Measurements from ENCODE around the gene PSMD9.

Gene PSMD9

DNA sequence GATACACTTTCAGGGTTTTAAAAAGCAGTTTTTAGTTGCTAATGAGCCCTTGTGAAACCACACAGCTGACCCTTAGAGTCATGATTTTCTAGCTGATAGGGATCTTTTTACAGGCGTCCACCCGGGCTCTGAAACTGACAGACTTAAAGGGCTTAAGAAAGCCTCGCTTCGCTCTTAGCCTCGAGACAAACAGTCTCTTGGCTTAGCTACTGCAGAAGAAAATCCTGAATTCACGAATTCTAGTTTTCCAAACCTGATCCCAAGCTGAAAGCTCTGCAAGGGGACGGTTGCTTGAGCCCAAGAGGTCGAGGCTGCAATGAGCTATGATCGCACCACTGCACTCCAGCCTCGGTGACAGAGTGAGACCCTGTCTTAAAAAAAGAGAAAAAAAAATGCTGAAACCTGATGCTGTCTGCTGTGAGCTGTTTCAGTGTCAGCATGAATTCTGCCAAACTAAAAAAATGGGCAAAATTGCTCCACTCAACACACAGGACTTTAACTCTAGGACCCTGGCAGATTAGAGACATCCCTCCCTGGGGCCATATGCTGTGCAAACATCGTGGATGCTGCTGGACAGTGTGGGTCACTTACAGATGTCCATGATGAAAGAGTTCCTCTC lies 26.8 kb upstream of the PSMD9 start:
- TF ChIP-seq ZNF70 (CRISPR knock-in tag; IDR thresholded peaks at IDR 0.05): no peak
- no peak for TF ChIP-seq ZFP30 (CRISPR knock-in tag; IDR thresholded peaks at IDR 0.05)
- no peak for TF ChIP-seq PPARA (CRISPR knock-in tag; IDR thresholded peaks at IDR 0.05; ENCODE audit: borderline replicate concordance)
- no peak for TF ChIP-seq CSRNP3 (CRISPR knock-in tag; IDR thresholded peaks at IDR 0.05)
- TF ChIP-seq, protein P1, sequence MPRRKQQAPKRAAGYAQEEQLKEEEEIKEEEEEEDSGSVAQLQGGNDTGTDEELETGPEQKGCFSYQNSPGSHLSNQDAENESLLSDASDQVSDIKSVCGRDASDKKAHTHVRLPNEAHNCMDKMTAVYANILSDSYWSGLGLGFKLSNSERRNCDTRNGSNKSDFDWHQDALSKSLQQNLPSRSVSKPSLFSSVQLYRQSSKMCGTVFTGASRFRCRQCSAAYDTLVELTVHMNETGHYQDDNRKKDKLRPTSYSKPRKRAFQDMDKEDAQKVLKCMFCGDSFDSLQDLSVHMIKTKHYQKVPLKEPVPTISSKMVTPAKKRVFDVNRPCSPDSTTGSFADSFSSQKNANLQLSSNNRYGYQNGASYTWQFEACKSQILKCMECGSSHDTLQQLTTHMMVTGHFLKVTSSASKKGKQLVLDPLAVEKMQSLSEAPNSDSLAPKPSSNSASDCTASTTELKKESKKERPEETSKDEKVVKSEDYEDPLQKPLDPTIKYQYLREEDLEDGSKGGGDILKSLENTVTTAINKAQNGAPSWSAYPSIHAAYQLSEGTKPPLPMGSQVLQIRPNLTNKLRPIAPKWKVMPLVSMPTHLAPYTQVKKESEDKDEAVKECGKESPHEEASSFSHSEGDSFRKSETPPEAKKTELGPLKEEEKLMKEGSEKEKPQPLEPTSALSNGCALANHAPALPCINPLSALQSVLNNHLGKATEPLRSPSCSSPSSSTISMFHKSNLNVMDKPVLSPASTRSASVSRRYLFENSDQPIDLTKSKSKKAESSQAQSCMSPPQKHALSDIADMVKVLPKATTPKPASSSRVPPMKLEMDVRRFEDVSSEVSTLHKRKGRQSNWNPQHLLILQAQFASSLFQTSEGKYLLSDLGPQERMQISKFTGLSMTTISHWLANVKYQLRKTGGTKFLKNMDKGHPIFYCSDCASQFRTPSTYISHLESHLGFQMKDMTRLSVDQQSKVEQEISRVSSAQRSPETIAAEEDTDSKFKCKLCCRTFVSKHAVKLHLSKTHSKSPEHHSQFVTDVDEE (CRISPR knock-in tag; IDR thresholded peaks at IDR 0.05): no peak
- TF ChIP-seq CREB5 (CRISPR knock-in tag; IDR thresholded peaks at IDR 0.05; ENCODE audit: low read depth): no peak
- no peak for TF ChIP-seq CSDC2 (CRISPR knock-in tag; IDR thresholded peaks at IDR 0.05)
- no peak for TF ChIP-seq TCF4 (CRISPR knock-in tag; IDR thresholded peaks at IDR 0.05; ENCODE audit: borderline replicate concordance)
- no peak for TF ChIP-seq GLIS3 (CRISPR knock-in tag; IDR thresholded peaks at IDR 0.05)
- no peak for TF ChIP-seq BACH2 (CRISPR knock-in tag; IDR thresholded peaks at IDR 0.05; ENCODE audit: borderline replicate concordance)
- no peak for TF ChIP-seq ARNTL (CRISPR knock-in tag; IDR thresholded peaks at IDR 0.05; ENCODE audit: borderline replicate concordance, low read depth)
- TF ChIP-seq, protein P2, sequence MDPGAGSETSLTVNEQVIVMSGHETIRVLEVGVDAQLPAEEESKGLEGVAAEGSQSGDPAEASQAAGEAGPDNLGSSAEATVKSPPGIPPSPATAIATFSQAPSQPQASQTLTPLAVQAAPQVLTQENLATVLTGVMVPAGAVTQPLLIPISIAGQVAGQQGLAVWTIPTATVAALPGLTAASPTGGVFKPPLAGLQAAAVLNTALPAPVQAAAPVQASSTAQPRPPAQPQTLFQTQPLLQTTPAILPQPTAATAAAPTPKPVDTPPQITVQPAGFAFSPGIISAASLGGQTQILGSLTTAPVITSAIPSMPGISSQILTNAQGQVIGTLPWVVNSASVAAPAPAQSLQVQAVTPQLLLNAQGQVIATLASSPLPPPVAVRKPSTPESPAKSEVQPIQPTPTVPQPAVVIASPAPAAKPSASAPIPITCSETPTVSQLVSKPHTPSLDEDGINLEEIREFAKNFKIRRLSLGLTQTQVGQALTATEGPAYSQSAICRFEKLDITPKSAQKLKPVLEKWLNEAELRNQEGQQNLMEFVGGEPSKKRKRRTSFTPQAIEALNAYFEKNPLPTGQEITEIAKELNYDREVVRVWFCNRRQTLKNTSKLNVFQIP (CRISPR knock-in tag; IDR thresholded peaks at IDR 0.05; ENCODE audit: borderline replicate concordance, low read depth): no peak
- no peak for TF ChIP-seq PATZ1 (CRISPR knock-in tag; IDR thresholded peaks at IDR 0.05; ENCODE audit: borderline replicate concordance)
- TF ChIP-seq OSR1 (CRISPR knock-in tag; IDR thresholded peaks at IDR 0.05): no peak
- no peak for TF ChIP-seq ZNF565 (CRISPR knock-in tag; conservative IDR thresholded peaks at IDR 0.05; ENCODE audit: low read depth)
- TF ChIP-seq ZNF8 (CRISPR knock-in tag; IDR thresholded peaks at IDR 0.05): no peak
- no peak for TF ChIP-seq RARB (CRISPR knock-in tag; IDR thresholded peaks at IDR 0.05)
- TF ChIP-seq TOX (CRISPR knock-in tag; IDR thresholded peaks at IDR 0.05; ENCODE audit: borderline replicate concordance): no peak
- TF ChIP-seq ESRRG (CRISPR knock-in tag; IDR thresholded peaks at IDR 0.05): no peak
- no peak for TF ChIP-seq ISL1 (CRISPR knock-in tag; IDR thresholded peaks at IDR 0.05)
- peak; percentile 35 for ATAC-seq

- ATAC-seq: no peak
- TF ChIP-seq ESRRG (CRISPR knock-in tag; IDR thresholded peaks at IDR 0.05): no peak
- no peak for TF ChIP-seq ISL1 (CRISPR knock-in tag; IDR thresholded peaks at IDR 0.05)
- no peak for TF ChIP-seq ZC3H10 (CRISPR knock-in tag; IDR thresholded peaks at IDR 0.05)
- no peak for TF ChIP-seq PATZ1 (CRISPR knock-in tag; IDR thresholded peaks at IDR 0.05; ENCODE audit: borderline replicate concordance)
- no peak for TF ChIP-seq ARNTL (CRISPR knock-in tag; IDR thresholded peaks at IDR 0.05; ENCODE audit: borderline replicate concordance, low read depth)
- TF ChIP-seq ZNF565 (CRISPR knock-in tag; conservative IDR thresholded peaks at IDR 0.05; ENCODE audit: low read depth): no peak
- TF ChIP-seq, protein P1 (CRISPR knock-in tag; IDR thresholded peaks at IDR 0.05): no peak
- no peak for TF ChIP-seq SNAI2 (CRISPR knock-in tag; IDR thresholded peaks at IDR 0.05)
- no peak for TF ChIP-seq RARB (CRISPR knock-in tag; IDR thresholded peaks at IDR 0.05)
- no peak for TF ChIP-seq PPARA (CRISPR knock-in tag; IDR thresholded peaks at IDR 0.05; ENCODE audit: borderline replicate concordance)
- TF ChIP-seq ZFP30 (CRISPR knock-in tag; IDR thresholded peaks at IDR 0.05): no peak
- TF ChIP-seq BACH2 (CRISPR knock-in tag; IDR thresholded peaks at IDR 0.05; ENCODE audit: borderline replicate concordance): no peak
- no peak for TF ChIP-seq TCF4 (CRISPR knock-in tag; IDR thresholded peaks at IDR 0.05; ENCODE audit: borderline replicate concordance)
- no peak for TF ChIP-seq ZNF8 (CRISPR knock-in tag; IDR thresholded peaks at IDR 0.05)
- no peak for TF ChIP-seq GLIS3 (CRISPR knock-in tag; IDR thresholded peaks at IDR 0.05)
- TF ChIP-seq ZFP3 (CRISPR knock-in tag; IDR thresholded peaks at IDR 0.05): no peak
Measured at GRCh38 chr12:121866331-121866730, 22.3 kb upstream of the PSMD9 start.
